ENCODE measurements around the gene ZNF621. TPM values are rescaled to one million over a fixed set of nuclear protein-coding genes. Genes with fewer than 3 reads are reported as not detected.

The ZNF621 gene
- total RNA-seq, 1 experiment from 2014 or later: 24.9 TPM

- ChIA-PET CTCF (no interaction called here), POLR2A (no interaction called here)
- H3K9me3 ChIP-seq (ENCODE audit: control insufficient read depth, insufficient read depth, low read depth, low read length): no peaks in the 10 kb centered on the region
- H3K27me3 ChIP-seq (ENCODE audit: control insufficient read depth, insufficient read depth, low read length): no peaks in the 10 kb centered on the region
- no TSS peak for BruUV-seq (replicated peaks)
- no peak for TF ChIP-seq SIN3A (IDR thresholded peaks at IDR 0.05; ENCODE audit: borderline replicate concordance, insufficient read depth, low read depth, low read length)
- TF ChIP-seq TCF7L2 (IDR thresholded peaks at IDR 0.05; ENCODE audit: low read depth, low read length): no peak
- TF ChIP-seq REST (IDR thresholded peaks at IDR 0.05; ENCODE audit: insufficient read depth in 1 of 2, low read depth in 2 of 2, low read length in 1 of 2): no peak
- no peak for TF ChIP-seq POLR2AphosphoS5 (IDR thresholded peaks at IDR 0.05; ENCODE audit: low read depth, low read length)
- TF ChIP-seq CTCF (IDR thresholded peaks at IDR 0.05): no peak
- intact Hi-C loops (cut with micrococcal nuclease; ENCODE audit: unreplicated experiment): loop anchor here (5.0 kb wide), 3 partner anchors 256 to 1299 kb away; no protein-coding TSS in a partner anchor
- no peak for DNase-seq (ENCODE audit: low read depth, low spot score)
- no peak for ATAC-seq
- no peak overlapping the region for H3K27ac ChIP-seq (ENCODE audit: low read length)
- H3K36me3 ChIP-seq (ENCODE audit: control insufficient read depth, insufficient read depth, low read length): no peaks in the 10 kb centered on the region
- H3K4me3 ChIP-seq (ENCODE audit: low read depth in 2 of 2, low read length in 2 of 2): no peak overlapping the region
- H3K4me1 ChIP-seq (ENCODE audit: control insufficient read depth, insufficient read depth, low read length): no peaks in the 10 kb centered on the region
- in situ Hi-C loops (cut with HindIII; ENCODE audit: low pct_unique_long_range_greater_than_20kb, low sequenced_read_pairs): no loop called here
Observed at GRCh38 chr3:40583691-40584090, 58.9 kb downstream of the ZNF621 start.

GRCh38 chr3:40584625-40585189 is 59.9 kb downstream of the ZNF621 start:
- ChIA-PET CTCF (interaction anchor here (0.7 kb wide), 1 partner anchor 1147 kb away, joined by 4 read pairs; no protein-coding TSS in a partner anchor), POLR2A (no interaction called here)
- H3K4me3 ChIP-seq (ENCODE audit: low read depth in 2 of 2, low read length in 2 of 2): no peak overlapping the region
- ATAC-seq: peak; percentile 91
- no peaks in the 10 kb centered on the region for H3K36me3 ChIP-seq (ENCODE audit: control insufficient read depth, insufficient read depth, low read length)
- intact Hi-C loops (cut with micrococcal nuclease; ENCODE audit: unreplicated experiment) (loop anchor here (5.0 kb wide), 3 partner anchors 257 to 1298 kb away; no protein-coding TSS in a partner anchor), in situ Hi-C loops (cut with HindIII; ENCODE audit: low pct_unique_long_range_greater_than_20kb, low sequenced_read_pairs) (no loop called here)
- H3K27ac ChIP-seq (ENCODE audit: low read length): no peak overlapping the region
- TF ChIP-seq POLR2AphosphoS5 (IDR thresholded peaks at IDR 0.05; ENCODE audit: low read depth, low read length) (no peak), CTCF (IDR thresholded peaks at IDR 0.05) (peak; percentile 91), SIN3A (IDR thresholded peaks at IDR 0.05; ENCODE audit: borderline replicate concordance, insufficient read depth, low read depth, low read length) (no peak)
- no peaks in the 10 kb centered on the region for H3K27me3 ChIP-seq (ENCODE audit: control insufficient read depth, insufficient read depth, low read length)
- H3K4me1 ChIP-seq (ENCODE audit: control insufficient read depth, insufficient read depth, low read length): no peaks in the 10 kb centered on the region
- H3K9me3 ChIP-seq (ENCODE audit: control insufficient read depth, insufficient read depth, low read depth, low read length): no peaks in the 10 kb centered on the region
- BruUV-seq (replicated peaks): no TSS peak
- no peak for DNase-seq (ENCODE audit: low read depth, low spot score)
